ENCODE results near the gene LONP2. TPM values are rescaled to one million over a fixed set of nuclear protein-coding genes. Genes with fewer than 3 reads are reported as not detected.

Gene LONP2
- polyA plus RNA-seq, 2 of the 4 experiments (the other 2 are of a cell fraction), result 27.8 to 51.3 TPM

DNA sequence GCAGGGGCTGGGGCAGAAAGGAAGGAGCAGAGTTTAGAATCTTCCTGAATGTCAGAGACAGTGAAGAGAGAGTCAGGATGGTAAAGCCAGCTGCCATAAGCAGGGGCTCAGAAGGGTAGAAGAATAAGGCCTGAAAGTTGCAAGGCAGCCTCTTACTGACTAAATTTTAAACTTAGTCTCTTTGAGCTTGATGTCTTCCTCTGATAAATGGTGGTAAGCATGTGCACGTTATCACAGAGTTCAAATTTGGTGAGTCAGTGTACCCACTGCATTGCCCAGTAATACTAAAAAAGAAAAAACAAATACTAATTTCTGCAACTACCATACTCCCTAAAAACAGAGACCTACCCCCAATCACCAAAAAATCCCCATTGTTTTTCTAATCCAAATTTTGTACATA is 96.0 kb downstream of the LONP2 start:
- FAIRE-seq (no peak), ATAC-seq (no peak), DNase-seq (ENCODE audit: low read depth in 1 of 2, low spot score in 1 of 2) (no peak)
- H3K9me3 ChIP-seq, result no peaks in the 10 kb centered on the region
- H3K4me3 ChIP-seq, result no peak overlapping the region
- WGBS (ENCODE audit: missing lambda C conversion rate), result 94% methylated on average over 1 of the region's 1 CpG
- ChIA-PET CTCF (no interaction called here), POLR2A (no interaction called here)
- H3K4me2 ChIP-seq, result no peak overlapping the region
- TF ChIP-seq, protein P1, sequence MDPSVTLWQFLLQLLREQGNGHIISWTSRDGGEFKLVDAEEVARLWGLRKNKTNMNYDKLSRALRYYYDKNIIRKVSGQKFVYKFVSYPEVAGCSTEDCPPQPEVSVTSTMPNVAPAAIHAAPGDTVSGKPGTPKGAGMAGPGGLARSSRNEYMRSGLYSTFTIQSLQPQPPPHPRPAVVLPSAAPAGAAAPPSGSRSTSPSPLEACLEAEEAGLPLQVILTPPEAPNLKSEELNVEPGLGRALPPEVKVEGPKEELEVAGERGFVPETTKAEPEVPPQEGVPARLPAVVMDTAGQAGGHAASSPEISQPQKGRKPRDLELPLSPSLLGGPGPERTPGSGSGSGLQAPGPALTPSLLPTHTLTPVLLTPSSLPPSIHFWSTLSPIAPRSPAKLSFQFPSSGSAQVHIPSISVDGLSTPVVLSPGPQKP (IDR thresholded peaks at IDR 0.05; ENCODE audit: low read depth, low read length), result no peak
- H3K4me1 ChIP-seq, result no peaks in the 10 kb centered on the region
- H3K27ac ChIP-seq, result no peak overlapping the region

DNA sequence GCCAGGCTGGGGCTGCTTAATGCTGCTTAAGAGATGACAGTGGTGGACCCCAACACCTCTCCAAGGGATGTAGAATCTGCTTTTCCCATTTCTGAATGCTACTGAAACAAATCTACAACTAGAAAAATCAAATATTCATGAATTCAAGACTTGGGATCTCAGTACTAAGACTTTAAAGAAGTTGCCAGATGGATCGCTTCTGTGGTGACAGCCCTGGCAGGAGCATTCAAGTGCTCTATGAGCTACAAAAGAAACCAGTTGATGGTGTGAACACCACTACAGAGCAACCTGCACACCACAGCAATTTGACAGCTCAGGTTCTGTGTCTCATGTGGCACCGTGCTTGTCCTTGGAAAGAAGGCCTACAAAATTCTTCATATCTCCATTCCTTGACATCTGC is 98.5 kb downstream of the LONP2 start:
- Histone ChIP-seq H3K27ac (no peak overlapping the region), H3K4me3 (no peak overlapping the region), H3K4me1 (no peaks in the 10 kb centered on the region), H3K4me2 (no peak overlapping the region), H3K9me3 (no peaks in the 10 kb centered on the region)
- TF ChIP-seq GATA3 (IDR thresholded peaks at IDR 0.05; ENCODE audit: borderline replicate concordance) (no peak), CHD4 (IDR thresholded peaks at IDR 0.05; ENCODE audit: borderline replicate concordance) (no peak), EHMT2 (IDR thresholded peaks at IDR 0.05; ENCODE audit: low read depth) (no peak), HDAC2 (IDR thresholded peaks at IDR 0.05) (no peak), EP300 (IDR thresholded peaks at IDR 0.05) (no peak), TP53 (CRISPR knock-in tag; IDR thresholded peaks at IDR 0.05) (no peak), ESRRA (IDR thresholded peaks at IDR 0.05; ENCODE audit: borderline replicate concordance, low read length) (no peak), NFE2L2 (conservative IDR thresholded peaks at IDR 0.05; ENCODE audit: low read length) (no peak), PHF8 (IDR thresholded peaks at IDR 0.05; ENCODE audit: borderline replicate concordance, low read depth) (no peak), HOXB13 (CRISPR knock-in tag; IDR thresholded peaks at IDR 0.05; ENCODE audit: low read depth) (no peak), TFCP2L1 (CRISPR knock-in tag; IDR thresholded peaks at IDR 0.05) (no peak), RARB (CRISPR knock-in tag; IDR thresholded peaks at IDR 0.05) (no peak), RNF2 (IDR thresholded peaks at IDR 0.05; ENCODE audit: borderline replicate concordance, low read depth) (no peak), SMC3 (IDR thresholded peaks at IDR 0.05) (no peak), ZNF302 (CRISPR knock-in tag; IDR thresholded peaks at IDR 0.05) (no peak)
- ATAC-seq (no peak), DNase-seq (ENCODE audit: low read depth in 1 of 2, low spot score in 1 of 2) (no peak), FAIRE-seq (no peak)
- 97% methylated on average over 2 of the region's 2 CpGs for WGBS (ENCODE audit: missing lambda C conversion rate)
- ChIA-PET CTCF (interaction anchor here (1.0 kb wide), 1 partner anchor 9 kb away, joined by 3 read pairs; no protein-coding TSS in a partner anchor), POLR2A (no interaction called here)

DNA sequence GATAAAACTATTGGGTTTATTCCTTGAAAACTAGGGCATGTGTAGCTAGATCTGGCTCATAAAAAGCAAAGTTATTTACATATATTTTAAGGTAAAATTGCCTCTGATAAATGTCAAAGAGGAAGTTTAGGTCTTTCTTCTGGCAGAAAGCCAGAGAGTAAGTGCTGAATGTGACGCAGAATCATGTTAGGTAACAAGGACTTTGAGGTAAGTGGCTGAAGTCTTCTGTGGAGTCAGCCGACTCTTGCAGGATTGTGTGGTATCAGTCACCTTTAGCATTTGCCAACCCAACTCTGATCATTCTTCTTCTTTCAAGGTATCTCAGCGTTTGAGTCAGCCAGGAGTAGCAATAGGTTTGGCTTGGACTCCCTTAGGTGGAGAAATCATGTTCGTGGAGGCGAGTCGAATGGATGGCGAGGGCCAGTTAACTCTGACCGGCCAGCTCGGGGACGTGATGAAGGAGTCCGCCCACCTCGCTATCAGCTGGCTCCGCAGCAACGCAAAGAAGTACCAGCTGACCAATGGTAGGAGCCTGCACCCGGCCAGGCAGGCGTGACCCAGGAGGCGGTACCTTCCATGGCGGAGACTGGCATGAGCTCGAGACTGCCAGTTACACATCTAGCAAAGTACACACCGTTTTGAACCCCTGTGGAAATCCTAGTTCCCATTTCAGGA is 103.2 kb downstream of the LONP2 start:
- FAIRE-seq (no peak), DNase-seq (ENCODE audit: low read depth in 1 of 2, low spot score in 1 of 2) (no peak), ATAC-seq (no peak)
- no peaks in the 10 kb centered on the region for H3K9me3 ChIP-seq
- TF ChIP-seq HDAC2 (IDR thresholded peaks at IDR 0.05), result no peak
- TF ChIP-seq HEYL (CRISPR knock-in tag; IDR thresholded peaks at IDR 0.05), result no peak
- TF ChIP-seq, protein P2, sequence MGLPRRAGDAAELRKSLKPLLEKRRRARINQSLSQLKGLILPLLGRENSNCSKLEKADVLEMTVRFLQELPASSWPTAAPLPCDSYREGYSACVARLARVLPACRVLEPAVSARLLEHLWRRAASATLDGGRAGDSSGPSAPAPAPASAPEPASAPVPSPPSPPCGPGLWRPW (IDR thresholded peaks at IDR 0.05), result no peak
- TF ChIP-seq RAD21 (conservative IDR thresholded peaks at IDR 0.05 in 1 of 2, IDR thresholded peaks at IDR 0.05 in 1 of 2), result no peak
- WGBS (ENCODE audit: missing lambda C conversion rate), result 91% methylated on average over 20 of the region's 20 CpGs
- no peak overlapping the region for H3K4me3 ChIP-seq
- H3K4me1 ChIP-seq, result no peaks in the 10 kb centered on the region
- ChIA-PET CTCF (interaction anchor here (1.1 to 1.3 kb wide), 3 partner anchors 195 to 283 kb away, joined by 3 to 5 read pairs (median 4); no protein-coding TSS in a partner anchor), POLR2A (interaction anchor here (1.5 kb wide), 1 partner anchor 19 kb away, joined by 5 read pairs; no protein-coding TSS in a partner anchor)
- no peak overlapping the region for H3K4me2 ChIP-seq
- H3K27ac ChIP-seq, result no peak overlapping the region

DNA sequence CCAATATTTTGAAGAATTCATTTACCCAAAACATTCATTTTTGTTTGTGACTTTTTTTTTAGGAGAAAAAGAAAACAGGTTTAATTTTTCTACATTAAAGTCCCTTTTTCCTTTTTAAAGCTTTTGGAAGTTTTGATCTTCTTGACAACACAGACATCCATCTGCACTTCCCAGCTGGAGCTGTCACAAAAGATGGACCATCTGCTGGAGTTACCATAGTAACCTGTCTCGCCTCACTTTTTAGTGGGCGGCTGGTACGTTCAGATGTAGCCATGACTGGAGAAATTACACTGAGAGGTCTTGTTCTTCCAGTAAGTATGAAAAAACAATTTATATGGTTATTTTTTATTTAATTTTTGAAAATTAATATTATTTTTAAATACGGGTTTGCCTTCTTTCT is 103.9 kb downstream of the LONP2 start:
- WGBS (ENCODE audit: missing lambda C conversion rate), result 91% methylated on average over 4 of the region's 4 CpGs
- no peaks in the 10 kb centered on the region for H3K4me1 ChIP-seq
- ChIA-PET CTCF (interaction anchor here (0.8 to 1.3 kb wide), 3 partner anchors 28 to 275 kb away, joined by 3 to 4 read pairs (median 4); no protein-coding TSS in a partner anchor), POLR2A (interaction anchor here (1.5 kb wide), 1 partner anchor 18 kb away, joined by 5 read pairs; no protein-coding TSS in a partner anchor)
- ATAC-seq (no peak), FAIRE-seq (no peak), DNase-seq (ENCODE audit: low read depth in 1 of 2, low spot score in 1 of 2) (no peak)
- no peak overlapping the region for H3K4me3 ChIP-seq
- TF ChIP-seq RFX5 (IDR thresholded peaks at IDR 0.05), result no peak
- TF ChIP-seq, protein P3, sequence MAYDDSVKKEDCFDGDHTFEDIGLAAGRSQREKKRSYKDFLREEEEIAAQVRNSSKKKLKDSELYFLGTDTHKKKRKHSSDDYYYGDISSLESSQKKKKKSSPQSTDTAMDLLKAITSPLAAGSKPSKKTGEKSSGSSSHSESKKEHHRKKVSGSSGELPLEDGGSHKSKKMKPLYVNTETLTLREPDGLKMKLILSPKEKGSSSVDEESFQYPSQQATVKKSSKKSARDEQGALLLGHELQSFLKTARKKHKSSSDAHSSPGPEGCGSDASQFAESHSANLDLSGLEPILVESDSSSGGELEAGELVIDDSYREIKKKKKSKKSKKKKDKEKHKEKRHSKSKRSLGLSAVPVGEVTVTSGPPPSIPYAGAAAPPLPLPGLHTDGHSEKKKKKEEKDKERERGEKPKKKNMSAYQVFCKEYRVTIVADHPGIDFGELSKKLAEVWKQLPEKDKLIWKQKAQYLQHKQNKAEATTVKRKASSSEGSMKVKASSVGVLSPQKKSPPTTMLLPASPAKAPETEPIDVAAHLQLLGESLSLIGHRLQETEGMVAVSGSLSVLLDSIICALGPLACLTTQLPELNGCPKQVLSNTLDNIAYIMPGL (CRISPR knock-in tag; IDR thresholded peaks at IDR 0.05; ENCODE audit: borderline replicate concordance), result no peak
- no peak for TF ChIP-seq SREBF2 (IDR thresholded peaks at IDR 0.05)
- TF ChIP-seq ESRRA (IDR thresholded peaks at IDR 0.05; ENCODE audit: borderline replicate concordance, low read length), result no peak
- TF ChIP-seq KDM1A (IDR thresholded peaks at IDR 0.05; ENCODE audit: low read depth), result no peak
- no peak for TF ChIP-seq PHF8 (IDR thresholded peaks at IDR 0.05; ENCODE audit: borderline replicate concordance, low read depth)
- no peak for TF ChIP-seq POLR2A (IDR thresholded peaks at IDR 0.05; ENCODE audit: low read length)
- no peak for TF ChIP-seq ZC3H11A (IDR thresholded peaks at IDR 0.05)
- no peak for TF ChIP-seq FOSL2 (IDR thresholded peaks at IDR 0.05)
- TF ChIP-seq FOSL2 (CRISPR knock-in tag; IDR thresholded peaks at IDR 0.05), result no peak
- no peak for TF ChIP-seq HDAC2 (IDR thresholded peaks at IDR 0.05)
- no peak for TF ChIP-seq RNF2 (IDR thresholded peaks at IDR 0.05; ENCODE audit: borderline replicate concordance, low read depth)
- no peak for TF ChIP-seq HOXA7 (CRISPR knock-in tag; IDR thresholded peaks at IDR 0.05)
- no peak for TF ChIP-seq NR3C1 (IDR thresholded peaks at IDR 0.05)
- TF ChIP-seq, protein P2 (IDR thresholded peaks at IDR 0.05), result no peak
- no peak for TF ChIP-seq HEYL (CRISPR knock-in tag; IDR thresholded peaks at IDR 0.05)
- no peak overlapping the region for H3K27ac ChIP-seq
- no peak overlapping the region for H3K4me2 ChIP-seq
- no peaks in the 10 kb centered on the region for H3K9me3 ChIP-seq
